Activated CD4-positive, CD25-positive, alpha-beta regulatory T cell treated with anti-CD3 and anti-CD28 coated beads, Interleukin-2, amount 50 U/mL, for 72 hours (primary cell): ENCODE data around the gene MRPL4.

Experiments
- DNase-seq: peaks from one replicate; pipeline ENCODE4 v3.0.0; 2021

The MRPL4 gene

GRCh38 chr19:10290357-10290875 lies 38.4 kb downstream of the MRPL4 start:
- DNase-seq: no peak

GRCh38 chr19:10290876-10291553 lies 39.0 kb downstream of the MRPL4 start:
- no peak for DNase-seq

DNA sequence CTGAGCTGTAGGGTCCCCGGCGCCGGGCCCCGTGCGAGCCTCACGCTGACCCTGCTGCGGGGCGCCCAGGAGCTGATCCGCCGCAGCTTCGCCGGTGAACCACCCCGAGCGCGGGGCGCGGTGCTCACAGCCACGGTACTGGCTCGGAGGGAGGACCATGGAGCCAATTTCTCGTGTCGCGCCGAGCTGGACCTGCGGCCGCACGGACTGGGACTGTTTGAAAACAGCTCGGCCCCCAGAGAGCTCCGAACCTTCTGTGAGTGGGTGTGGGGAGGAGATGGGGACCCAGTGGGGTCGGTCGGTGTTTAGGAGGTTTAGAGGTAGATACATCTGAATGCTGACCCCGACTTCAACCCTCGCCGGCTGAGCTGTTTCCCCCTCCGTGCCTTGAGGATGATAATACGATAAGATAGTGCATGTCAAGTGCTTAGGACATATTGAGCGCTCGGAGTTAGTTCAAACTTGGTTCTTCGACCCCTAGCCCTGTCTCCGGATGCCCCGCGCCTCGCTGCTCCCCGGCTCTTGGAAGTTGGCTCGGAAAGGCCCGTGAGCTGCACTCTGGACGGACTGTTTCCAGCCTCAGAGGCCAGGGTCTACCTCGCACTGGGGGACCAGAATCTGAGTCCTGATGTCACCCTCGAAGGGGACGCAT lies 39.7 kb downstream of the MRPL4 start:
- no peak for DNase-seq

DNA sequence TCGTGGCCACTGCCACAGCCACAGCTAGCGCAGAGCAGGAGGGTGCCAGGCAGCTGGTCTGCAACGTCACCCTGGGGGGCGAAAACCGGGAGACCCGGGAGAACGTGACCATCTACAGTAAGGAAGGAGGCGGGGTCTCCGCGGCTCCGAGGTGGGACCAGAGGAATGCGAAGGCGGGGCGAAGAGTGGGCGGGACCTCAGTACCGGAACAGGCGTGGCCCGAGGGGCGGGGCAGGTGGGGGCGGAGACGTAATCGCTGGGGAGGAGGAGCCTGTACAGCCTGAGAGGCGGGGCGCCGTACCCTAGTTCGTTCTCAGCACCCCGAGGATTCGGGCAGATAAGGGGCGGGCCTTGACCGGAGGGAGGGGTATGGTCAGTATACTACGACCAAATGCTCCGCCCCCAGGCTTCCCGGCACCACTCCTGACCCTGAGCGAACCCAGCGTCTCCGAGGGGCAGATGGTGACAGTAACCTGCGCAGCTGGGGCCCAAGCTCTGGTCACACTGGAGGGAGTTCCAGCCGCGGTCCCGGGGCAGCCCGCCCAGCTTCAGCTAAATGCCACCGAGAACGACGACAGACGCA lies 40.3 kb downstream of the MRPL4 start:
- peak; percentile 71 for DNase-seq

DNA sequence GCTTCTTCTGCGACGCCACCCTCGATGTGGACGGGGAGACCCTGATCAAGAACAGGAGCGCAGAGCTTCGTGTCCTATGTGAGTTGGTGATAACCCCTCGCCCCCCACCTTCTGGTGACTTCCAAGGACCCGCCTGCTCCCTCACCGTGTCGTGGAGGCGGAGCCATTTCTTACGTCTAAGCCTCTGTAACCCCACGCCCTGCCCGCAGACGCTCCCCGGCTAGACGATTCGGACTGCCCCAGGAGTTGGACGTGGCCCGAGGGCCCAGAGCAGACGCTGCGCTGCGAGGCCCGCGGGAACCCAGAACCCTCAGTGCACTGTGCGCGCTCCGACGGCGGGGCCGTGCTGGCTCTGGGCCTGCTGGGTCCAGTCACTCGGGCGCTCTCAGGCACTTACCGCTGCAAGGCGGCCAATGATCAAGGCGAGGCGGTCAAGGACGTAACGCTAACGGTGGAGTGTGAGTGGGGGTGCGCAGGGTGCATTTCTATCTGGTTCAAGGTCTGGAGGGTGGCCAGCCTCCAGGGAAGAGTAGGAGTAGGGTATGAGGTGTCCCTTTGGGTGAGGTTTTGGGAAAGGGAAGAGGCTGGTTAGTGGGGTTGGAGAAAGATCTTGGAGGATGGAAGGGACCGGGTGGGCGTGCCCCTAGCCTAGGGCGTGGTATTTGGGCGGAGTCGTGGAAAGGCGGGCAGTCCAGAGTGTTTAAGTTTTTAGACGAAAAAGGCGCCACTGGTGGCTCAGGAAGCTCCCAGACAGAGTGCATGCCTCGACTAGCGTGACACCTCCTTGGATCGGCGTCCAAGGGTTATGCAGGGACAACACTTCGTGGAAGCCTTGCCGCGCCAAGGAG lies 41.0 kb downstream of the MRPL4 start:
- no peak for DNase-seq

- no peak for DNase-seq
These were observed 41.8 kb downstream of the MRPL4 start for GRCh38 chr19:10293637-10294367.

DNA sequence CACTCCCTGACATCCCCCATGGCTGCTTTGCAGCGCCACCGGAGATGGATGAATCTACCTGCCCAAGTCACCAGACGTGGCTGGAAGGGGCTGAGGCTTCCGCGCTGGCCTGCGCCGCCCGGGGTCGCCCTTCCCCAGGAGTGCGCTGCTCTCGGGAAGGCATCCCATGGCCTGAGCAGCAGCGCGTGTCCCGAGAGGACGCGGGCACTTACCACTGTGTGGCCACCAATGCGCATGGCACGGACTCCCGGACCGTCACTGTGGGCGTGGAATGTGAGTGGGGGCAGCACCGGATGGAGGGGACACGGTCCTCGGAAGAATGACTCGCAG lies 42.3 kb downstream of the MRPL4 start:
- DNase-seq: no peak

DNA sequence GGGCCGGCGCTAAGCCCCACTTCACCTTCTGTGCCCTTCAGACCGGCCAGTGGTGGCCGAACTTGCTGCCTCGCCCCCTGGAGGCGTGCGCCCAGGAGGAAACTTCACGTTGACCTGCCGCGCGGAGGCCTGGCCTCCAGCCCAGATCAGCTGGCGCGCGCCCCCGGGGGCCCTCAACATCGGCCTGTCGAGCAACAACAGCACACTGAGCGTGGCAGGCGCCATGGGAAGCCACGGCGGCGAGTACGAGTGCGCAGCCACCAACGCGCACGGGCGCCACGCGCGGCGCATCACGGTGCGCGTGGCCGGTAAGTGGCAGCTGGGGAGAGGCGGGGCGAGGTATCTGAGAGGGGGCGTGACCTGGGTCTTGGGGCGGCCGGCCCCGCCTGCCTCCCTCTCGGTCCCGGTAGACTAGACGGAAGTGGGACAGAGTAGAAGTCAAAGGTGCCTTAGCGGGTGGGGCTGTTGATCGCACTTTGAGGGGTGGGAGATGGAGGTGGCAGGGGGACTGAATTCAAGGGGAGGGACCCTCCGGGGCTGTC lies 43.4 kb downstream of the MRPL4 start:
- DNase-seq: peak; percentile 62

DNA sequence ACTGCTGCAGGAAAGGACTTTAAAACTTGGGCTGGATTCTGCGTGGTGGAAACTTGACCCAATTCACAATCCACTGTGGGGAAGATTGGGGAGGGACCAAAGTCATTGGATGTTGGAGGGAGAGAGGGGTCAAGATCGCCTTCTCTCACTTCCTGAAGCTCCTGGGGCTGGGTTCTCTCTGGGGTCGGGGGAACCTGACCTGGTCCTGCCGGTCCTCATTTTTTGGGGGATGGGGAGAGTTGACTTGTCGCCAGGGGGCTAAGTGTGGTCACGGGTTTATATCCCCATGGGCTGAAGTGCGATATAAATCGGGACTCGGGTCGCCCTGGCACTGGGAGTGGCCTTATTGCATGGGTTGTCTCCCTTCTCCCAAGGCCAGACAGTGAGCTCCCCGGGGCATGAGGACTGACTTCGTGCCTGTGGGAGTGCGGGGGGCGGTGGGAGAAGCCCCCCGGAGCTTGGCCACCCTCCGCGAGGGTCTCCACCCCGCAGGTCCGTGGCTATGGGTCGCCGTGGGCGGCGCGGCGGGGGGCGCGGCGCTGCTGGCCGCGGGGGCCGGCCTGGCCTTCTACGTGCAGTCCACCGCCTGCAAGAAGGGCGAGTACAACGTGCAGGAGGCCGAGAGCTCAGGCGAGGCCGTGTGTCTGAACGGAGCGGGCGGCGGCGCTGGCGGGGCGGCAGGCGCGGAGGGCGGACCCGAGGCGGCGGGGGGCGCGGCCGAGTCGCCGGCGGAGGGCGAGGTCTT lies 44.0 kb downstream of the MRPL4 start:
- DNase-seq: no peak

GRCh38 chr19:10299545-10300458 lies 47.8 kb downstream of the MRPL4 start:
- DNase-seq: no peak

- DNase-seq: no peak
These were observed 53.3 kb downstream of the MRPL4 start for GRCh38 chr19:10305139-10305806.

- DNase-seq: no peak
These were observed 54.3 kb downstream of the MRPL4 start for GRCh38 chr19:10306327-10306726.

DNA sequence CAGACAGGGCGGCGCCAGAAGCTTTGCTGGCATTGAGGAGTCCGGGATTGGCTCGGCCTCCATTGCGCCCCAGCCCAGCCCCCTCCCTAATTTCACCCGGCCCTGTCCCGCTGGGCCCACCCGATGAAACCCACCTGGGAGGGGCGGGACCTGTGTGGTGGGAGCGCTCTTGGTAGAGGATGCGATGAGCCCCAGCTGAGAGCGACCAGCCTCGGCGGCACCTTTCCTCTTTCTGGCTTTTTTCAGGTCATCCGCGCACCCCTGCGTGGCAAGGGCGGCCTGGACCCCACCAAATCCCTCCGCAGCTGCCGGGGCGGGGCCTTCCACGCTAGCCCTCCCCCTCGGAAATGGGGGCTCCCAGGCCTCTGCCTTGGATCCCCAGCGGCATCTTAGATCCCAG lies 57.4 kb downstream of the MRPL4 start, which contains the start of gene ZGLP1:
Gene ZGLP1, minus strand, starts transcription at position 393 of the 400 bp plus-strand sequence.
- DNase-seq: no peak
